WTC11 (cell line): Measurements from ENCODE around the gene ZFAND3. TPM values are rescaled to one million over a fixed set of nuclear protein-coding genes. Genes with fewer than 3 reads are reported as not detected.

Experiments used
- ATAC-seq: fragments of 200-7000 bp; cut with Tn5 transposase; 2 replicates; pipeline ENCODE4 v1.10.0; 2021; ENCODE audit warnings: mild to moderate bottlenecking, moderate library complexity
- CTCF ChIA-PET: fragments of 300-600 bp; sonication (Branson Sonifier 250); formaldehyde crosslinking; loops from one replicate; lab custom pipeline; 2021; ENCODE audit warnings: antibody characterized with exemption; lab: Charles Lee
- POLR2A ChIA-PET: fragments of 350-600 bp; sonication (Branson Sonifier 250); formaldehyde crosslinking; loops from one replicate; lab custom pipeline; 2021; ENCODE audit warnings: antibody characterized with exemption; lab: Charles Lee
- DNase-seq: peaks from one replicate; pipeline ENCODE4 v3.0.0; 2021; ENCODE audit warnings: low spot score
- H3K27ac Mint-ChIP-seq: 2 replicates; pipeline ENCODE4 v1.8.0; 2021; ENCODE audit warnings: mixed read lengths
- H3K27me3 Mint-ChIP-seq: 2 replicates; pipeline ENCODE4 v1.8.0; 2021; ENCODE audit warnings: low read depth, mild to moderate bottlenecking, moderate library complexity, mixed read lengths
- H3K36me3 Mint-ChIP-seq: 2 replicates; pipeline ENCODE4 v1.8.0; 2021; ENCODE audit warnings: mixed read lengths
- H3K4me1 Mint-ChIP-seq: 2 replicates; pipeline ENCODE4 v1.8.0; 2022; ENCODE audit warnings: mixed read lengths
- H3K4me3 Mint-ChIP-seq: 2 replicates; pipeline ENCODE4 v1.8.0; 2021; ENCODE audit warnings: mild to moderate bottlenecking, moderate library complexity, mixed read lengths
- H3K9me3 Mint-ChIP-seq: 2 replicates; pipeline ENCODE4 v1.8.0; 2021; ENCODE audit warnings: mixed read lengths
- ATF6 ChIP-seq: sonication (generic); formaldehyde crosslinking; IDR thresholded peaks from 2 replicates; pipeline ENCODE4 v1.8.1; 2023; ENCODE audit warnings: mild to moderate bottlenecking, missing genetic modification reagents
- CTCF ChIP-seq: fragments of 200-600 bp; IDR thresholded peaks from 2 replicates; pipeline ENCODE4 v1.8.0; 2022; ENCODE audit warnings: antibody characterized with exemption
- E2F4 ChIP-seq: sonication (generic); formaldehyde crosslinking; IDR thresholded peaks from 2 replicates; pipeline ENCODE4 v1.8.1; 2022; ENCODE audit warnings: low read depth, mild to moderate bottlenecking, moderate library complexity, missing genetic modification reagents, borderline replicate concordance
- FOXP1 ChIP-seq: sonication (generic); formaldehyde crosslinking; IDR thresholded peaks from 2 replicates; pipeline ENCODE4 v1.8.0; 2022; ENCODE audit warnings: missing genetic modification reagents, mild to moderate bottlenecking, moderate library complexity, borderline replicate concordance
- GABPB1 ChIP-seq: sonication (generic); formaldehyde crosslinking; IDR thresholded peaks from 2 replicates; pipeline ENCODE4 v1.8.1; 2023; ENCODE audit warnings: mild to moderate bottlenecking, missing genetic modification reagents
- GRHL2 ChIP-seq: fragments of 250-450 bp; sonication (Bioruptor Pico); IDR thresholded peaks from 2 replicates; pipeline ENCODE4 v1.8.0; 2022; ENCODE audit warnings: mild to moderate bottlenecking, moderate library complexity; ENCODE audit not compliant: insufficient replicate concordance, severe bottlenecking
- GTF2I ChIP-seq: fragments of 250-450 bp; sonication (Bioruptor Pico); conservative IDR thresholded peaks from 2 replicates; pipeline ENCODE4 v1.4.0; 2021; ENCODE audit warnings: mild to moderate bottlenecking
- IRF2 ChIP-seq: sonication (generic); formaldehyde crosslinking; IDR thresholded peaks from 2 replicates; pipeline ENCODE4 v1.8.0; 2022; ENCODE audit warnings: low read depth, missing genetic modification reagents, borderline replicate concordance
- KAT7 ChIP-seq: sonication (generic); formaldehyde crosslinking; IDR thresholded peaks from 2 replicates; pipeline ENCODE4 v1.8.1; 2023; ENCODE audit warnings: missing genetic modification reagents, mild to moderate bottlenecking, borderline replicate concordance
- MLX ChIP-seq: sonication (generic); formaldehyde crosslinking; IDR thresholded peaks from 2 replicates; pipeline ENCODE4 v1.8.1; 2023; ENCODE audit warnings: mild to moderate bottlenecking, missing genetic modification reagents, moderate library complexity
- NFE2L1 ChIP-seq: sonication (generic); formaldehyde crosslinking; IDR thresholded peaks from 2 replicates; pipeline ENCODE4 v1.8.1; 2023; ENCODE audit warnings: missing genetic modification reagents
- NFYB ChIP-seq: sonication (generic); formaldehyde crosslinking; conservative IDR thresholded peaks from 2 replicates; pipeline ENCODE4 v1.8.0; 2022; ENCODE audit warnings: low read depth, missing genetic modification reagents
- NR1H2 ChIP-seq: sonication (generic); formaldehyde crosslinking; IDR thresholded peaks from 2 replicates; pipeline ENCODE4 v1.9.0; 2021; ENCODE audit warnings: mild to moderate bottlenecking, moderate library complexity, missing genetic modification reagents
- NR3C1 ChIP-seq: sonication (generic); formaldehyde crosslinking; conservative IDR thresholded peaks from 2 replicates; pipeline ENCODE4 v1.8.1; 2023; ENCODE audit warnings: low read depth, mild to moderate bottlenecking, missing genetic modification reagents
- PREB ChIP-seq: sonication (generic); formaldehyde crosslinking; IDR thresholded peaks from 2 replicates; pipeline ENCODE4 v1.8.1; 2022; ENCODE audit warnings: mild to moderate bottlenecking, missing genetic modification reagents, moderate library complexity, borderline replicate concordance
- RELA ChIP-seq: sonication (generic); formaldehyde crosslinking; IDR thresholded peaks from 2 replicates; pipeline ENCODE4 v1.8.1; 2022; ENCODE audit warnings: missing genetic modification reagents, mild to moderate bottlenecking, borderline replicate concordance
- SOX15 ChIP-seq: fragments of 250-450 bp; sonication (Bioruptor Pico); IDR thresholded peaks from 2 replicates; pipeline ENCODE4 v1.9.0; 2021; ENCODE audit warnings: mild to moderate bottlenecking
- SP1 ChIP-seq: sonication (generic); formaldehyde crosslinking; conservative IDR thresholded peaks from 2 replicates; pipeline ENCODE4 v1.8.1; 2022; ENCODE audit warnings: missing genetic modification reagents
- TP53 ChIP-seq: sonication (generic); formaldehyde crosslinking; IDR thresholded peaks from 2 replicates; pipeline ENCODE4 v1.8.1; 2023; ENCODE audit warnings: mild to moderate bottlenecking, missing genetic modification reagents
- ZBTB21 ChIP-seq: sonication (generic); formaldehyde crosslinking; IDR thresholded peaks from 2 replicates; pipeline ENCODE4 v1.8.1; 2023; ENCODE audit warnings: mild to moderate bottlenecking, missing genetic modification reagents, borderline replicate concordance
- ZMAT4 ChIP-seq: fragments of 250-450 bp; sonication (Bioruptor Pico); IDR thresholded peaks from 2 replicates; pipeline ENCODE4 v1.9.0; 2021; ENCODE audit warnings: mild to moderate bottlenecking
- ZNF138 ChIP-seq: sonication (generic); formaldehyde crosslinking; conservative IDR thresholded peaks from 2 replicates; pipeline ENCODE4 v1.8.1; 2022; ENCODE audit warnings: mild to moderate bottlenecking, moderate library complexity, missing genetic modification reagents
- ZNF219 ChIP-seq: sonication (generic); formaldehyde crosslinking; IDR thresholded peaks from 2 replicates; pipeline ENCODE4 v1.8.0; 2023; ENCODE audit warnings: missing genetic modification reagents, mild to moderate bottlenecking, borderline replicate concordance
- ZNF232 ChIP-seq: sonication (generic); formaldehyde crosslinking; IDR thresholded peaks from 2 replicates; pipeline ENCODE4 v1.8.0; 2022; ENCODE audit warnings: mild to moderate bottlenecking, missing genetic modification reagents
- ZNF263 ChIP-seq: sonication (generic); formaldehyde crosslinking; IDR thresholded peaks from 2 replicates; pipeline ENCODE4 v1.8.1; 2022; ENCODE audit warnings: low read depth, mild to moderate bottlenecking, moderate library complexity, missing genetic modification reagents
- ZNF423 ChIP-seq: fragments of 250-450 bp; sonication (Bioruptor Pico); IDR thresholded peaks from 2 replicates; pipeline ENCODE4 v2.1.2; 2022; ENCODE audit warnings: mild to moderate bottlenecking, moderate library complexity
- total RNA-seq: library from RNA; stranded (reverse); gene quantifications from 3 replicates; pipeline ENCODE4 v1.2.3, GENCODE V29; 2021

The ZFAND3 gene
- total RNA-seq, 1 experiment from 2014 or later, result 50.3 TPM

- ChIA-PET POLR2A (no interaction called here), CTCF (no interaction called here)
- H3K9me3 Mint-ChIP-seq, result no peaks in the 10 kb centered on the region
- no peak for TF ChIP-seq ZNF219 (CRISPR knock-in tag)
- TF ChIP-seq GRHL2 (CRISPR knock-in tag), result no peak
- TF ChIP-seq NFE2L1 (CRISPR knock-in tag), result no peak
- no peak for TF ChIP-seq MLX
- TF ChIP-seq TP53 (CRISPR knock-in tag), result no peak
- DNase-seq (no peak), ATAC-seq (no peak)
- no peak overlapping the region for H3K4me3 Mint-ChIP-seq
- no peaks in the 10 kb centered on the region for H3K36me3 Mint-ChIP-seq
- no peak overlapping the region for H3K27ac Mint-ChIP-seq
- peaks cover 9% of the 10 kb centered on the region; the same call in 1 of the 2 replicates for H3K4me1 Mint-ChIP-seq
- H3K27me3 Mint-ChIP-seq, result no peaks in the 10 kb centered on the region
Observed at GRCh38 chr6:38163186-38164130, 343.9 kb downstream of the ZFAND3 start.

- ATAC-seq (no peak), DNase-seq (no peak)
- CTCF ChIA-PET, result no interaction called here
- POLR2A ChIA-PET, result no interaction called here
- H3K4me3 Mint-ChIP-seq, result no peak overlapping the region
- no peaks in the 10 kb centered on the region for H3K27me3 Mint-ChIP-seq
- no peak overlapping the region for H3K27ac Mint-ChIP-seq
- H3K9me3 Mint-ChIP-seq, result no peaks in the 10 kb centered on the region
- no peaks in the 10 kb centered on the region for H3K36me3 Mint-ChIP-seq
- H3K4me1 Mint-ChIP-seq, result peaks cover 9% of the 10 kb centered on the region; the same call in 1 of the 2 replicates
- TF ChIP-seq ZNF138 (CRISPR knock-in tag) (no peak), SOX15 (CRISPR knock-in tag) (no peak), E2F4 (no peak), GTF2I (CRISPR knock-in tag) (no peak), ZMAT4 (CRISPR knock-in tag) (no peak)
Observed at GRCh38 chr6:38164131-38164481, 344.6 kb downstream of the ZFAND3 start.

- Mint-ChIP-seq H3K36me3 (no peaks in the 10 kb centered on the region), H3K4me1 (peaks cover 12% of the 10 kb centered on the region), H3K27ac (no peak overlapping the region), H3K4me3 (no peak overlapping the region), H3K27me3 (no peaks in the 10 kb centered on the region), H3K9me3 (no peaks in the 10 kb centered on the region)
- no peak for DNase-seq
- ChIA-PET POLR2A (no interaction called here), CTCF (no interaction called here)
- no peak for ATAC-seq
- no peak for TF ChIP-seq ZNF423 (CRISPR knock-in tag)
- TF ChIP-seq NR3C1 (CRISPR knock-in tag), result no peak
- TF ChIP-seq ZBTB21, result no peak
- no peak for TF ChIP-seq FOXP1
- no peak for TF ChIP-seq CTCF
- no peak for TF ChIP-seq RELA (CRISPR knock-in tag)
- no peak for TF ChIP-seq NFYB
- no peak for TF ChIP-seq NR1H2 (CRISPR knock-in tag)
- no peak for TF ChIP-seq SP1 (CRISPR knock-in tag)
- TF ChIP-seq IRF2 (CRISPR knock-in tag), result no peak
- TF ChIP-seq PREB (CRISPR knock-in tag), result no peak
- TF ChIP-seq ATF6 (CRISPR knock-in tag), result no peak
- no peak for TF ChIP-seq ZNF263 (CRISPR knock-in tag)
- TF ChIP-seq ZNF138 (CRISPR knock-in tag), result no peak
- TF ChIP-seq KAT7 (CRISPR knock-in tag), result no peak
- TF ChIP-seq ZNF232, result no peak
- TF ChIP-seq GABPB1 (CRISPR knock-in tag), result no peak
Observed at GRCh38 chr6:38164671-38165108, 345.2 kb downstream of the ZFAND3 start.
